ENCODE measurements around the gene TRIM23. TPM values are rescaled to one million over a fixed set of nuclear protein-coding genes. Genes with fewer than 3 reads are reported as not detected.
A peak's percentile ranks its signal among the peaks of the same experiment; 100 is the strongest.

The TRIM23 gene
- total and polyA plus RNA-seq, 2 of the 4 experiments (the other 2 are of a cell fraction) = 3.7 to 28.9 TPM

DNA sequence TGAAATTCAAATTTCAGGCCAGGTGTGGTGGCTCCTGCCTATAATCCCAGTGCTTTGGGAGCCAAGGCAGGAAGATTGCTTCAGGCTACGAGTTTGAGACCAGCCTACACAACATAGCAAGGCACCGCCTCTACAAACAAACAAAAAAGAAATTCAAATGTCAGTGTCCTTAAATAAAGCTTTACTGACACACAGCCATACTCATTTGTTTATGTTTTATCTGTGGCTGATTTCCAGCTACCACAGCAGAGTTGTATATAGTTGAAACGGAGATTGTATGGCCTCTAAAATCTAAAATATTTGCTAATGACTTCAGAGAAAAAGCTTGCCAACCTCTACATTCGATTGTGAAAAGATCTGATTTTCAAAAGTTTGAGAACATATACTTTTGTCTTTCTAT, 16.1 kb upstream of the TRIM23 start:
- BruUV-seq (replicated peaks) = no TSS peak
- no peak overlapping the region for H2BK20ac ChIP-seq (ENCODE audit: low read depth, low read length)
- DNase-seq (peak; percentile 62), ATAC-seq (ENCODE audit: low read depth) (peak; percentile 60)
- H2AK9ac ChIP-seq (replicated peaks; ENCODE audit: low read depth, low read length, poor library complexity) = no peak overlapping the region
- H3K36me3 ChIP-seq (ENCODE audit: control insufficient read depth, insufficient read depth, low read length) = peaks cover 12% of the 10 kb centered on the region
- WGBS, 2 experiments (ENCODE audit: extremely low coverage in 2 of 2, insufficient read length in 1 of 2) = no CpG with 5 or more reads among the region's 4 CpGs
- H3K9ac ChIP-seq (ENCODE audit: low read depth, low read length) = no peak overlapping the region
- CTCF ChIA-PET = interaction anchor here (0.8 kb wide), 1 partner anchor 8 kb away, joined by 3 read pairs; no protein-coding TSS in a partner anchor
- no peak overlapping the region for H3K4me2 ChIP-seq (ENCODE audit: low read depth, low read length)
- no peaks in the 10 kb centered on the region for H3K27me3 ChIP-seq (ENCODE audit: control insufficient read depth, insufficient read depth, low read length)
- no peak overlapping the region for H2BK15ac ChIP-seq (ENCODE audit: low read depth, low read length)
- no peak overlapping the region for H2BK120ac ChIP-seq (ENCODE audit: low read depth, low read length)
- H3K18ac ChIP-seq (ENCODE audit: low read depth, low read length) = no peak overlapping the region
- H4K8ac ChIP-seq (ENCODE audit: low read depth in 2 of 2, low read length in 2 of 2) = no peak overlapping the region
- TF ChIP-seq, protein P1, sequence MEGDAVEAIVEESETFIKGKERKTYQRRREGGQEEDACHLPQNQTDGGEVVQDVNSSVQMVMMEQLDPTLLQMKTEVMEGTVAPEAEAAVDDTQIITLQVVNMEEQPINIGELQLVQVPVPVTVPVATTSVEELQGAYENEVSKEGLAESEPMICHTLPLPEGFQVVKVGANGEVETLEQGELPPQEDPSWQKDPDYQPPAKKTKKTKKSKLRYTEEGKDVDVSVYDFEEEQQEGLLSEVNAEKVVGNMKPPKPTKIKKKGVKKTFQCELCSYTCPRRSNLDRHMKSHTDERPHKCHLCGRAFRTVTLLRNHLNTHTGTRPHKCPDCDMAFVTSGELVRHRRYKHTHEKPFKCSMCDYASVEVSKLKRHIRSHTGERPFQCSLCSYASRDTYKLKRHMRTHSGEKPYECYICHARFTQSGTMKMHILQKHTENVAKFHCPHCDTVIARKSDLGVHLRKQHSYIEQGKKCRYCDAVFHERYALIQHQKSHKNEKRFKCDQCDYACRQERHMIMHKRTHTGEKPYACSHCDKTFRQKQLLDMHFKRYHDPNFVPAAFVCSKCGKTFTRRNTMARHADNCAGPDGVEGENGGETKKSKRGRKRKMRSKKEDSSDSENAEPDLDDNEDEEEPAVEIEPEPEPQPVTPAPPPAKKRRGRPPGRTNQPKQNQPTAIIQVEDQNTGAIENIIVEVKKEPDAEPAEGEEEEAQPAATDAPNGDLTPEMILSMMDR (conservative IDR thresholded peaks at IDR 0.05; ENCODE audit: low read depth, low read length) = no peak
- TF ChIP-seq, protein P2, sequence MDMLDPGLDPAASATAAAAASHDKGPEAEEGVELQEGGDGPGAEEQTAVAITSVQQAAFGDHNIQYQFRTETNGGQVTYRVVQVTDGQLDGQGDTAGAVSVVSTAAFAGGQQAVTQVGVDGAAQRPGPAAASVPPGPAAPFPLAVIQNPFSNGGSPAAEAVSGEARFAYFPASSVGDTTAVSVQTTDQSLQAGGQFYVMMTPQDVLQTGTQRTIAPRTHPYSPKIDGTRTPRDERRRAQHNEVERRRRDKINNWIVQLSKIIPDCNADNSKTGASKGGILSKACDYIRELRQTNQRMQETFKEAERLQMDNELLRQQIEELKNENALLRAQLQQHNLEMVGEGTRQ (IDR thresholded peaks at IDR 0.05; ENCODE audit: low read depth, low read length) = no peak
- TF ChIP-seq BHLHE40 (IDR thresholded peaks at IDR 0.05; ENCODE audit: low read depth, low read length) (no peak), SMC3 (IDR thresholded peaks at IDR 0.05; ENCODE audit: low read depth, low read length) (no peak), MXI1 (IDR thresholded peaks at IDR 0.05; ENCODE audit: borderline replicate concordance, low read depth, low read length) (no peak), CHD1 (IDR thresholded peaks at IDR 0.05; ENCODE audit: low read depth, low read length) (no peak), NFE2L2 (IDR thresholded peaks at IDR 0.05; ENCODE audit: low read depth, low read length) (no peak), CEBPB (IDR thresholded peaks at IDR 0.05; ENCODE audit: low read depth, low read length) (no peak), RCOR1 (IDR thresholded peaks at IDR 0.05; ENCODE audit: insufficient replicate concordance, low read length) (no peak), RAD21 (IDR thresholded peaks at IDR 0.05; ENCODE audit: low read length) (no peak), MAZ (IDR thresholded peaks at IDR 0.05; ENCODE audit: borderline replicate concordance, low read depth, low read length) (no peak), FOS (IDR thresholded peaks at IDR 0.05; ENCODE audit: low read depth, low read length) (no peak), RFX5 (IDR thresholded peaks at IDR 0.05; ENCODE audit: low read depth, low read length) (no peak), MAFK (IDR thresholded peaks at IDR 0.05; ENCODE audit: low read depth, low read length) (no peak), POLR2A (IDR thresholded peaks at IDR 0.05; ENCODE audit: low read depth, low read length) (no peak)
- TF ChIP-seq, protein P3, sequence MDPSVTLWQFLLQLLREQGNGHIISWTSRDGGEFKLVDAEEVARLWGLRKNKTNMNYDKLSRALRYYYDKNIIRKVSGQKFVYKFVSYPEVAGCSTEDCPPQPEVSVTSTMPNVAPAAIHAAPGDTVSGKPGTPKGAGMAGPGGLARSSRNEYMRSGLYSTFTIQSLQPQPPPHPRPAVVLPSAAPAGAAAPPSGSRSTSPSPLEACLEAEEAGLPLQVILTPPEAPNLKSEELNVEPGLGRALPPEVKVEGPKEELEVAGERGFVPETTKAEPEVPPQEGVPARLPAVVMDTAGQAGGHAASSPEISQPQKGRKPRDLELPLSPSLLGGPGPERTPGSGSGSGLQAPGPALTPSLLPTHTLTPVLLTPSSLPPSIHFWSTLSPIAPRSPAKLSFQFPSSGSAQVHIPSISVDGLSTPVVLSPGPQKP (IDR thresholded peaks at IDR 0.05; ENCODE audit: borderline replicate concordance, low read depth, low read length) = no peak
- H3K9me3 ChIP-seq (ENCODE audit: control insufficient read depth, insufficient read depth, low read length) = no peaks in the 10 kb centered on the region
- no peak overlapping the region for H3K14ac ChIP-seq (replicated peaks; ENCODE audit: low read depth, low read length)
- no peak overlapping the region for H3K4ac ChIP-seq (ENCODE audit: low read depth, low read length)
- no peak overlapping the region for H2AFZ ChIP-seq (replicated peaks; ENCODE audit: low read length, poor library complexity)
- no peak overlapping the region for H3K27ac ChIP-seq (ENCODE audit: insufficient read depth, low read length)
- no peaks in the 10 kb centered on the region; the same call in 1 of the 2 replicates for H3K4me1 ChIP-seq (ENCODE audit: control insufficient read depth, insufficient read depth, low read length)
- no peak overlapping the region for H3K56ac ChIP-seq (ENCODE audit: extremely low read depth, insufficient read depth, low read length)
- H4K5ac ChIP-seq (ENCODE audit: low read depth, low read length) = no peak overlapping the region
- no peaks in the 10 kb centered on the region for H4K20me1 ChIP-seq (ENCODE audit: insufficient read depth, low read length)
- H3K23ac ChIP-seq (ENCODE audit: low read depth, low read length) = no peak overlapping the region
- POLR2A ChIA-PET (ENCODE audit: unreplicated experiment) = no interaction called here
- no peak overlapping the region for H2BK5ac ChIP-seq (ENCODE audit: low read depth, low read length, poor library complexity, severe bottlenecking)
- dilution Hi-C loops (cut with HindIII; ENCODE audit: low sequenced_read_pairs, unreplicated experiment) = no loop called here
- in situ Hi-C loops (cut with MboI; ENCODE audit: low sequenced_read_pairs) = no loop called here
- peaks cover 2% of the 10 kb centered on the region; the same call in 1 of the 2 replicates for H3K9me1 ChIP-seq (ENCODE audit: insufficient read depth, low read length)
- H4K91ac ChIP-seq (ENCODE audit: insufficient read depth, low read depth, low read length) = no peak overlapping the region
- H2AK5ac ChIP-seq (ENCODE audit: low read depth, low read length) = no peak overlapping the region
- peaks cover 5 to 8% of the 10 kb centered on the region in 2 experiments; a peak in 3 of 4 replicates for H3K79me1 ChIP-seq (ENCODE audit: low read depth in 1 of 2, low read length in 2 of 2)
- H3K4me3 ChIP-seq (ENCODE audit: insufficient read depth, low read depth, low read length) = no peak overlapping the region
- intact Hi-C loops (cut with micrococcal nuclease) = no loop called here

Data from IMR-90 (cell line).